GM21717 (cell line): ENCODE results near the gene NPPA.

ENCODE experiments used
- ATAC-seq: cut with Tn5 transposase; IDR thresholded peaks from one replicate; pipeline ENCODE4 v1.9.1; 2021; ENCODE audit warnings: mild to moderate bottlenecking, moderate library complexity; ENCODE audit not compliant: unreplicated experiment

Gene NPPA

GRCh38 chr1:11845641-11846335 lies 1.8 kb downstream of the NPPA start:
- no peak for ATAC-seq

GRCh38 chr1:11842154-11843041 lies 5.2 kb downstream of the NPPA start:
- ATAC-seq = no peak

GRCh38 chr1:11841245-11842153 lies 6.1 kb downstream of the NPPA start:
- no peak for ATAC-seq

GRCh38 chr1:11839727-11840705 lies 7.6 kb downstream of the NPPA start:
- ATAC-seq = no peak

- no peak for ATAC-seq
Observed at GRCh38 chr1:11838349-11839272, 9.0 kb downstream of the NPPA start.

- ATAC-seq = no peak
Observed at GRCh38 chr1:11837767-11838348, 9.7 kb downstream of the NPPA start.

- ATAC-seq = no peak
Observed at GRCh38 chr1:11836955-11837766, 10.4 kb downstream of the NPPA start.

- no peak for ATAC-seq
Observed at GRCh38 chr1:11835441-11836225, 11.9 kb downstream of the NPPA start.

GRCh38 chr1:11833900-11834299 lies 13.7 kb downstream of the NPPA start:
- no peak for ATAC-seq

GRCh38 chr1:11833497-11833896 lies 14.1 kb downstream of the NPPA start:
- ATAC-seq = no peak

- ATAC-seq = no peak
Observed at GRCh38 chr1:11831945-11832725, 15.4 kb downstream of the NPPA start.

- no peak for ATAC-seq
Observed at GRCh38 chr1:11828511-11828910, 19.1 kb downstream of the NPPA start.

- no peak for ATAC-seq
Observed at GRCh38 chr1:11826946-11827345, 20.6 kb downstream of the NPPA start.

- ATAC-seq = no peak
Observed at GRCh38 chr1:11825131-11825530, 22.5 kb downstream of the NPPA start.

GRCh38 chr1:11823366-11824137 lies 24.0 kb downstream of the NPPA start:
- ATAC-seq = no peak
